OCI-LY7 (cell line): Measurements from ENCODE around the gene GTPBP6.

Experiments used
- EZH2phosphoT487 ChIP-seq: fragments of 200-600 bp; sonication (generic); IDR thresholded peaks from 2 replicates; pipeline ENCODE4 v1.6.1; 2018; ENCODE audit warnings: low read depth, borderline replicate concordance, mild to moderate bottlenecking, mixed run types, antibody characterized with exemption, low read length, moderate library complexity, mixed read lengths
- TF ChIP-seq, protein P1 (sequence below): fragments of 200-600 bp; sonication (generic); conservative IDR thresholded peaks from 2 replicates; pipeline ENCODE4 v1.5.1; 2014; ENCODE audit warnings: mild to moderate bottlenecking, antibody characterized with exemption, low read length, moderate library complexity, mixed read lengths

DNA sequence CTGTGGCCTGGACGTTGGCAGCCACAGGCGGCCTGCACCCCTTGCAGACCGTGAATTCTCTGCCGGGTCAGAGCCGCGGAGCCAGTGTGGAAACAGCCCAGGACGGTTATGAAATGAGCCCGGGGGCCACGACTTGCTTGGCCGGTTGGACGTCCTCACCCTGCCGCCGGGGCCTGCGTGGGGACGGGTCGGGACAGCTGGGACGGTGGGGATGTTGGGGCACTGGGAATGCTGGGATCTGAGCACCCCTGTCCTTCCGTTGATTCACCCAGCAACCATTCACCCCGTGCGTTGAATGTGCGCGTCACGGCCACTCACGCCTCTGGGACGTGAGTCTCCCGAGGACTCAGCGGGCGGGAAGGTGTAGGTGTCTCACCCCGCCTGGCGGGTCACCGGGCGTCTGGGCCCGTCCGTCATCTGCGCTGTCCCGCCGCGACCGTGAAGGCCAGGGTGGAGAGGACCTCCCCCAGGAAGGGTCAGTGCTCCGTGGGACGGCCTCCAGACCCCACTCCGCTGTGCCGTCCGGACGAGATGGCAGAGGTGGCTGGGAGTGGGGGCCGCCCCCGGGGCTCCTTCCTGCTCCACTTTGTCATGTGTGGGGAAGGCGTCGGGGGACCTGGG, 41.9 kb downstream of the GTPBP6 start:
- TF ChIP-seq, protein P1, sequence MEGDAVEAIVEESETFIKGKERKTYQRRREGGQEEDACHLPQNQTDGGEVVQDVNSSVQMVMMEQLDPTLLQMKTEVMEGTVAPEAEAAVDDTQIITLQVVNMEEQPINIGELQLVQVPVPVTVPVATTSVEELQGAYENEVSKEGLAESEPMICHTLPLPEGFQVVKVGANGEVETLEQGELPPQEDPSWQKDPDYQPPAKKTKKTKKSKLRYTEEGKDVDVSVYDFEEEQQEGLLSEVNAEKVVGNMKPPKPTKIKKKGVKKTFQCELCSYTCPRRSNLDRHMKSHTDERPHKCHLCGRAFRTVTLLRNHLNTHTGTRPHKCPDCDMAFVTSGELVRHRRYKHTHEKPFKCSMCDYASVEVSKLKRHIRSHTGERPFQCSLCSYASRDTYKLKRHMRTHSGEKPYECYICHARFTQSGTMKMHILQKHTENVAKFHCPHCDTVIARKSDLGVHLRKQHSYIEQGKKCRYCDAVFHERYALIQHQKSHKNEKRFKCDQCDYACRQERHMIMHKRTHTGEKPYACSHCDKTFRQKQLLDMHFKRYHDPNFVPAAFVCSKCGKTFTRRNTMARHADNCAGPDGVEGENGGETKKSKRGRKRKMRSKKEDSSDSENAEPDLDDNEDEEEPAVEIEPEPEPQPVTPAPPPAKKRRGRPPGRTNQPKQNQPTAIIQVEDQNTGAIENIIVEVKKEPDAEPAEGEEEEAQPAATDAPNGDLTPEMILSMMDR: no peak
- TF ChIP-seq EZH2phosphoT487: no peak
